Measurements from ENCODE around the gene LRRC26. TPM values are rescaled to one million over a fixed set of nuclear protein-coding genes. Genes with fewer than 3 reads are reported as not detected.
A peak's percentile ranks its signal among the peaks of the same experiment; 100 is the strongest.

Gene LRRC26
- total RNA-seq, 1 experiment from 2014 or later = 2.1 TPM

GRCh38 chr9:137156567-137157375 is 13.1 kb downstream of the LRRC26 start:
- Mint-ChIP-seq H3K4me1 (no peaks in the 10 kb centered on the region), H3K4me3 (peak overlapping the region; percentile 64), H3K27ac (no peak overlapping the region), H3K27me3 (ENCODE audit: low read depth) (peaks cover 66% of the 10 kb centered on the region), H3K9me3 (no peaks in the 10 kb centered on the region), H3K36me3 (no peaks in the 10 kb centered on the region)
- DNase-seq (ENCODE audit: low spot score) (peak; percentile 75), ATAC-seq (peak; percentile 72)
- TF ChIP-seq E2F5 (CRISPR knock-in tag; IDR thresholded peaks at IDR 0.05) (no peak), SP1 (CRISPR knock-in tag; conservative IDR thresholded peaks at IDR 0.05) (peak; percentile 49; the same call in 1 of the 2 replicates), ZNF263 (CRISPR knock-in tag; IDR thresholded peaks at IDR 0.05; ENCODE audit: low read depth) (peak; percentile 63; the same call in 1 of the 2 replicates), ATF6 (CRISPR knock-in tag; IDR thresholded peaks at IDR 0.05) (no peak), MAX (CRISPR knock-in tag; IDR thresholded peaks at IDR 0.05) (0 out of 2 replicates have a peak, but pooled peaks have one; percentile 18)
- CTCF ChIA-PET = interaction anchor here (0.6 to 2.2 kb wide), 15 partner anchors 13 to 274 kb away, joined by 3 to 16 read pairs (median 6); partner anchors contain the start of genes LRRC26, NPDC1 and RNF224
- POLR2A ChIA-PET = interaction anchor here (1.0 kb wide), 1 partner anchor 27 kb away, joined by 7 read pairs; no protein-coding TSS in a partner anchor

- ChIA-PET POLR2A (no interaction called here), CTCF (no interaction called here)
- Mint-ChIP-seq H3K36me3 (no peaks in the 10 kb centered on the region), H3K4me3 (no peak overlapping the region), H3K27me3 (ENCODE audit: low read depth) (peaks cover 35% of the 10 kb centered on the region), H3K4me1 (no peaks in the 10 kb centered on the region; the same call in 1 of the 2 replicates), H3K9me3 (no peaks in the 10 kb centered on the region), H3K27ac (no peak overlapping the region)
- no peak for DNase-seq (ENCODE audit: low spot score)
- TF ChIP-seq NFE2L1 (CRISPR knock-in tag; IDR thresholded peaks at IDR 0.05) (0 out of 2 replicates have a peak, but pooled peaks have one; percentile 55), ATF3 (CRISPR knock-in tag; conservative IDR thresholded peaks at IDR 0.05) (no peak), TEAD1 (CRISPR knock-in tag; IDR thresholded peaks at IDR 0.05) (no peak)
- ATAC-seq = no peak
Measured at GRCh38 chr9:137152844-137153405, 16.9 kb downstream of the LRRC26 start.

GRCh38 chr9:137150617-137151457 is 19.0 kb downstream of the LRRC26 start:
- DNase-seq (ENCODE audit: low spot score) (peak; percentile 80), ATAC-seq (peak; percentile 54)
- ChIA-PET POLR2A (interaction anchor here (0.7 kb wide), 1 partner anchor 38 kb away, joined by 3 read pairs; no protein-coding TSS in a partner anchor), CTCF (interaction anchor here (0.6 to 3.6 kb wide), 18 partner anchors 11 to 303 kb away, joined by 3 to 19 read pairs (median 4); partner anchors contain the start of genes GRIN1, PAXX, RNF224 and SAPCD2)
- TF ChIP-seq NFYB (CRISPR knock-in tag; conservative IDR thresholded peaks at IDR 0.05; ENCODE audit: low read depth) (no peak), FOXP1 (CRISPR knock-in tag; IDR thresholded peaks at IDR 0.05; ENCODE audit: borderline replicate concordance) (no peak)
- H3K27me3 Mint-ChIP-seq (ENCODE audit: low read depth) = peaks cover 17% of the 10 kb centered on the region
- H3K4me3 Mint-ChIP-seq = no peak overlapping the region
- no peaks in the 10 kb centered on the region for H3K9me3 Mint-ChIP-seq
- no peaks in the 10 kb centered on the region; the same call in 1 of the 2 replicates for H3K4me1 Mint-ChIP-seq
- no peaks in the 10 kb centered on the region for H3K36me3 Mint-ChIP-seq
- no peak overlapping the region for H3K27ac Mint-ChIP-seq
